ENCODE measurements around the gene RASGRP2.

Gene RASGRP2

GRCh38 chr11:64685536-64685935, 58.4 kb downstream of the RASGRP2 start:
- Histone ChIP-seq H2AFZ (ENCODE audit: low read depth, low read length) (no peak overlapping the region), H3K4me2 (ENCODE audit: low read length) (no peak overlapping the region), H3K79me2 (ENCODE audit: low read length) (no peaks in the 10 kb centered on the region), H3K9ac (ENCODE audit: low read length) (no peak overlapping the region), H3K27ac (ENCODE audit: low read length) (no peak overlapping the region), H3K27me3 (ENCODE audit: low read depth, low read length) (no peaks in the 10 kb centered on the region), H4K20me1 (ENCODE audit: insufficient read depth, low read length) (no peaks in the 10 kb centered on the region), H3K9me3 (ENCODE audit: insufficient read depth, low read length) (no peaks in the 10 kb centered on the region), H3K4me3 (ENCODE audit: low read length) (no peak overlapping the region), H3K4me1 (ENCODE audit: low read length) (peaks cover 14% of the 10 kb centered on the region), H3K36me3 (replicated peaks; ENCODE audit: low read depth, low read length) (no peaks in the 10 kb centered on the region)
- TF ChIP-seq EZH2phosphoT487 (IDR thresholded peaks at IDR 0.05; ENCODE audit: low read depth): no peak
- TF ChIP-seq CTCF (IDR thresholded peaks at IDR 0.05; ENCODE audit: low read depth, low read length): no peak

GRCh38 chr11:64684357-64684756, 59.6 kb downstream of the RASGRP2 start:
- H3K27ac ChIP-seq (ENCODE audit: low read length): no peak overlapping the region
- no peaks in the 10 kb centered on the region for H3K9me3 ChIP-seq (ENCODE audit: insufficient read depth, low read length)
- H3K4me2 ChIP-seq (ENCODE audit: low read length): no peak overlapping the region
- no peak overlapping the region for H2AFZ ChIP-seq (ENCODE audit: low read depth, low read length)
- H3K79me2 ChIP-seq (ENCODE audit: low read length): no peaks in the 10 kb centered on the region
- no peak for TF ChIP-seq EZH2phosphoT487 (IDR thresholded peaks at IDR 0.05; ENCODE audit: low read depth)
- no peak for TF ChIP-seq CTCF (IDR thresholded peaks at IDR 0.05; ENCODE audit: low read depth, low read length)
- no peaks in the 10 kb centered on the region for H3K27me3 ChIP-seq (ENCODE audit: low read depth, low read length)
- H4K20me1 ChIP-seq (ENCODE audit: insufficient read depth, low read length): no peaks in the 10 kb centered on the region
- H3K4me3 ChIP-seq (ENCODE audit: low read length): no peak overlapping the region
- H3K36me3 ChIP-seq (replicated peaks; ENCODE audit: low read depth, low read length): no peaks in the 10 kb centered on the region
- H3K4me1 ChIP-seq (ENCODE audit: low read length): peaks cover 23% of the 10 kb centered on the region
- H3K9ac ChIP-seq (ENCODE audit: low read length): no peak overlapping the region

GRCh38 chr11:64681171-64681570, 62.8 kb downstream of the RASGRP2 start:
- H3K9me3 ChIP-seq (ENCODE audit: insufficient read depth, low read length): no peaks in the 10 kb centered on the region
- no peak overlapping the region for H3K27ac ChIP-seq (ENCODE audit: low read length)
- H3K27me3 ChIP-seq (ENCODE audit: low read depth, low read length): peaks cover 14% of the 10 kb centered on the region
- H2AFZ ChIP-seq (ENCODE audit: low read depth, low read length): no peak overlapping the region
- H3K4me3 ChIP-seq (ENCODE audit: low read length): no peak overlapping the region
- H3K79me2 ChIP-seq (ENCODE audit: low read length): no peaks in the 10 kb centered on the region
- H3K4me1 ChIP-seq (ENCODE audit: low read length): peaks cover 27% of the 10 kb centered on the region
- H4K20me1 ChIP-seq (ENCODE audit: insufficient read depth, low read length): no peaks in the 10 kb centered on the region
- no peak overlapping the region for H3K4me2 ChIP-seq (ENCODE audit: low read length)
- H3K36me3 ChIP-seq (replicated peaks; ENCODE audit: low read depth, low read length): no peaks in the 10 kb centered on the region
- no peak overlapping the region for H3K9ac ChIP-seq (ENCODE audit: low read length)
- TF ChIP-seq EZH2phosphoT487 (IDR thresholded peaks at IDR 0.05; ENCODE audit: low read depth) (no peak), CTCF (IDR thresholded peaks at IDR 0.05; ENCODE audit: low read depth, low read length) (no peak)

- TF ChIP-seq CTCF (IDR thresholded peaks at IDR 0.05; ENCODE audit: low read depth, low read length): no peak
- TF ChIP-seq EZH2phosphoT487 (IDR thresholded peaks at IDR 0.05; ENCODE audit: low read depth): no peak
- Histone ChIP-seq H2AFZ (ENCODE audit: low read depth, low read length) (no peak overlapping the region), H3K4me1 (ENCODE audit: low read length) (peaks cover 41% of the 10 kb centered on the region), H3K27ac (ENCODE audit: low read length) (no peak overlapping the region), H3K4me3 (ENCODE audit: low read length) (no peak overlapping the region), H3K4me2 (ENCODE audit: low read length) (no peak overlapping the region), H3K79me2 (ENCODE audit: low read length) (no peaks in the 10 kb centered on the region), H3K9ac (ENCODE audit: low read length) (no peak overlapping the region), H3K9me3 (ENCODE audit: insufficient read depth, low read length) (no peaks in the 10 kb centered on the region), H3K27me3 (ENCODE audit: low read depth, low read length) (peaks cover 14% of the 10 kb centered on the region), H3K36me3 (replicated peaks; ENCODE audit: low read depth, low read length) (no peaks in the 10 kb centered on the region), H4K20me1 (ENCODE audit: insufficient read depth, low read length) (no peaks in the 10 kb centered on the region)
Observed at GRCh38 chr11:64679846-64680245, 64.1 kb downstream of the RASGRP2 start.
